GM23338 (cell line): ENCODE results near the gene RELCH. TPM values are rescaled to one million over a fixed set of nuclear protein-coding genes. Genes with fewer than 3 reads are reported as not detected.

Experiments
- ATAC-seq: fragments of 200-7000 bp; cut with Tn5 transposase; 3 replicates; pipeline ENCODE4 v1.9.1; 2020
- DNase-seq: peaks from one replicate; pipeline ENCODE4 v3.0.0-alpha.2; 2015; ENCODE audit warnings: low spot score
- H2AFZ ChIP-seq: fragments of 200-600 bp; sonication (generic); 2 replicates; pipeline ENCODE4 v1.8.0; 2016; ENCODE audit warnings: antibody characterized with exemption, mild to moderate bottlenecking, moderate library complexity
- H3F3A ChIP-seq: fragments of 200-600 bp; sonication (generic); replicated peaks from 2 replicates; pipeline ENCODE4 v1.8.0; 2017; ENCODE audit warnings: antibody characterized with exemption, mixed run types, low read depth
- H3K27ac ChIP-seq: fragments of 200-600 bp; sonication (generic); 2 replicates; pipeline ENCODE4 v1.6.1; 2016; ENCODE audit warnings: low read depth
- H3K27me3 ChIP-seq: fragments of 200-600 bp; sonication (generic); 2 replicates; pipeline ENCODE4 v1.8.0; 2016; ENCODE audit warnings: mild to moderate bottlenecking, mixed run types, moderate library complexity; ENCODE audit not compliant: insufficient read depth
- H3K36me3 ChIP-seq: fragments of 200-600 bp; sonication (generic); 2 replicates; pipeline ENCODE4 v1.8.0; 2016; ENCODE audit warnings: mild to moderate bottlenecking; ENCODE audit not compliant: insufficient read depth
- H3K4me1 ChIP-seq: fragments of 200-600 bp; sonication (generic); 2 replicates; pipeline ENCODE4 v1.8.0; 2016; ENCODE audit warnings: mild to moderate bottlenecking, moderate library complexity; ENCODE audit not compliant: insufficient read depth
- H3K4me2 ChIP-seq: fragments of 200-600 bp; sonication (generic); 2 replicates; pipeline ENCODE4 v1.7.1; 2017; ENCODE audit warnings: mixed run types
- H3K4me3 ChIP-seq: fragments of 200-600 bp; sonication (generic); 2 replicates; pipeline ENCODE4 v1.6.1; 2016; ENCODE audit warnings: mixed run types
- H3K79me2 ChIP-seq: fragments of 200-600 bp; sonication (generic); replicated peaks from 2 replicates; pipeline ENCODE4 v1.8.0; 2017; ENCODE audit warnings: mild to moderate bottlenecking; ENCODE audit not compliant: insufficient read depth
- H3K9me2 ChIP-seq: fragments of 200-600 bp; sonication (generic); 2 replicates; pipeline ENCODE4 v1.8.0; 2017; ENCODE audit not compliant: insufficient read depth
- H4K20me1 ChIP-seq: fragments of 200-600 bp; sonication (generic); replicated peaks from 2 replicates; pipeline ENCODE4 v1.8.0; 2017; ENCODE audit warnings: mild to moderate bottlenecking; ENCODE audit not compliant: insufficient read depth
- H3K27ac Mint-ChIP-seq: 2 replicates; pipeline ENCODE4 v1.8.0; 2020; ENCODE audit warnings: inconsistent platforms, mild to moderate bottlenecking, moderate library complexity, mixed read lengths
- H3K27me3 Mint-ChIP-seq: 3 replicates; pipeline ENCODE4 v1.8.0; 2022; ENCODE audit warnings: low read depth, mild to moderate bottlenecking, moderate library complexity, mixed read lengths, inconsistent platforms; ENCODE audit not compliant: insufficient read depth, poor library complexity
- H3K36me3 Mint-ChIP-seq: 3 replicates; pipeline ENCODE4 v1.8.0; 2021; ENCODE audit warnings: low read depth, mild to moderate bottlenecking, inconsistent platforms, moderate library complexity, mixed read lengths
- H3K4me1 Mint-ChIP-seq: 3 replicates; pipeline ENCODE4 v1.8.0; 2020; ENCODE audit warnings: mild to moderate bottlenecking, inconsistent platforms, mixed read lengths
- H3K4me3 Mint-ChIP-seq: 3 replicates; pipeline ENCODE4 v1.8.0; 2021; ENCODE audit warnings: moderate library complexity, mild to moderate bottlenecking, inconsistent platforms, mixed read lengths
- H3K9me3 Mint-ChIP-seq: 3 replicates; pipeline ENCODE4 v1.8.0; 2020; ENCODE audit warnings: moderate library complexity, mild to moderate bottlenecking, inconsistent platforms, mixed read lengths
- CREB1 ChIP-seq: fragments of 250-450 bp; sonication (Bioruptor Pico); IDR thresholded peaks from 2 replicates; pipeline ENCODE4 v1.5.0; 2020; ENCODE audit warnings: low read depth, mild to moderate bottlenecking, moderate library complexity
- EZH2 ChIP-seq: fragments of 200-600 bp; sonication (generic); IDR thresholded peaks from one replicate; pipeline ENCODE4 v1.8.0; 2017; ENCODE audit warnings: antibody characterized with exemption, mild to moderate bottlenecking, low read depth; ENCODE audit not compliant: unreplicated experiment
- EZH2phosphoT487 ChIP-seq: fragments of 200-600 bp; sonication (generic); IDR thresholded peaks from one replicate; pipeline ENCODE4 v1.8.1; 2018; ENCODE audit warnings: antibody characterized with exemption; ENCODE audit not compliant: unreplicated experiment
- JUNB ChIP-seq: IDR thresholded peaks from one replicate; pipeline ENCODE4 v1.6.1; 2016; ENCODE audit warnings: antibody characterized with exemption; ENCODE audit not compliant: unreplicated experiment
- STAT1 ChIP-seq: IDR thresholded peaks from one replicate; pipeline ENCODE4 v1.6.1; 2016; ENCODE audit warnings: antibody characterized with exemption; ENCODE audit not compliant: unreplicated experiment
- ZNF462 ChIP-seq: fragments of 250-450 bp; sonication (Bioruptor Pico); IDR thresholded peaks from 2 replicates; pipeline ENCODE4 v1.5.0; 2020; ENCODE audit warnings: mild to moderate bottlenecking, moderate library complexity
- polyA plus RNA-seq: library from polyadenylated mRNA; unstranded; fragments of >200 nt; fragmentation: Nextera tagmentation; extraction: Ambion mirVana; gene quantifications from 2 replicates; pipeline ENCODE4 v1.2.1, GENCODE V29; 2016
- total RNA-seq: library from RNA; depleted of rRNA; stranded (reverse); fragments of >200 nt; shearing (Covaris generic); gene quantifications from 2 replicates; pipeline ENCODE4 v1.2.3, GENCODE V29; 2014
- TF ChIP-seq, protein P1 (sequence below), 2 experiments: fragments of 200-600 bp in 1 of 2; sonication (generic) in 1 of 2; conservative IDR thresholded peaks; 2 replicates each; pipeline versions ENCODE4 v1.5.1 to v1.6.1; 2016 to 2017; ENCODE audit warnings: antibody characterized with exemption in 2 of 2, low read depth in 2 of 2, mild to moderate bottlenecking in 2 of 2, moderate library complexity in 1 of 2
- TF ChIP-seq, protein P2 (sequence below): IDR thresholded peaks from one replicate; pipeline ENCODE4 v1.6.1; 2018; ENCODE audit warnings: antibody characterized with exemption; ENCODE audit not compliant: unreplicated experiment

Gene RELCH
- total and polyA plus RNA-seq, 2 experiments from 2014 or later = 8.8 to 56.4 TPM

DNA sequence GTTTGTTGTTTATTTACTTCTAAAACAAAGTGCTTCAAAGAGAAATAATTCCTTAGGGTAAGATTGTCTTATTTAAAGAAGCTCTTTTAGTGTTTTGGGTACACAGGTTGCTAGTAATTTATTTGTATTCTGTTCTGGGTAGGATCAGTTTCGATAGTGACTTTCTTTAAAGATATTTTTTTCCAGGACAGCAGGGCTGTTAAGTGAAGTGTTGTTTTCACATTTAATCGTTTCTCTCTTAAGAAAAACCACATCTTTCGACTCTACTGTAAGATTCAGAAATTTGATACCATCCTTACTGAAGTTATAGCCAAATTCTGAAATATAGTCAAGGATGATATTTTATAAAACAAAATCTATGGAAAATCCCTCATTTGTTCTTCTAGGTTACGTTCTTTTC, 155.8 kb downstream of the RELCH start:
- Mint-ChIP-seq H3K4me3 (no peak overlapping the region), H3K4me1 (peaks cover 71% of the 10 kb centered on the region), H3K27ac (no peak overlapping the region), H3K9me3 (no peaks in the 10 kb centered on the region; the same call in 2 of the 3 replicates), H3K36me3 (no peaks in the 10 kb centered on the region), H3K27me3 (peaks cover 5% of the 10 kb centered on the region)
- TF ChIP-seq, protein P1, sequence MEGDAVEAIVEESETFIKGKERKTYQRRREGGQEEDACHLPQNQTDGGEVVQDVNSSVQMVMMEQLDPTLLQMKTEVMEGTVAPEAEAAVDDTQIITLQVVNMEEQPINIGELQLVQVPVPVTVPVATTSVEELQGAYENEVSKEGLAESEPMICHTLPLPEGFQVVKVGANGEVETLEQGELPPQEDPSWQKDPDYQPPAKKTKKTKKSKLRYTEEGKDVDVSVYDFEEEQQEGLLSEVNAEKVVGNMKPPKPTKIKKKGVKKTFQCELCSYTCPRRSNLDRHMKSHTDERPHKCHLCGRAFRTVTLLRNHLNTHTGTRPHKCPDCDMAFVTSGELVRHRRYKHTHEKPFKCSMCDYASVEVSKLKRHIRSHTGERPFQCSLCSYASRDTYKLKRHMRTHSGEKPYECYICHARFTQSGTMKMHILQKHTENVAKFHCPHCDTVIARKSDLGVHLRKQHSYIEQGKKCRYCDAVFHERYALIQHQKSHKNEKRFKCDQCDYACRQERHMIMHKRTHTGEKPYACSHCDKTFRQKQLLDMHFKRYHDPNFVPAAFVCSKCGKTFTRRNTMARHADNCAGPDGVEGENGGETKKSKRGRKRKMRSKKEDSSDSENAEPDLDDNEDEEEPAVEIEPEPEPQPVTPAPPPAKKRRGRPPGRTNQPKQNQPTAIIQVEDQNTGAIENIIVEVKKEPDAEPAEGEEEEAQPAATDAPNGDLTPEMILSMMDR (conservative IDR thresholded peaks at IDR 0.05; ENCODE audit: low read depth in 2 of 2) = no peak
- TF ChIP-seq EZH2phosphoT487 (no peak), STAT1 (no peak), CREB1 (no peak)
- TF ChIP-seq, protein P2, sequence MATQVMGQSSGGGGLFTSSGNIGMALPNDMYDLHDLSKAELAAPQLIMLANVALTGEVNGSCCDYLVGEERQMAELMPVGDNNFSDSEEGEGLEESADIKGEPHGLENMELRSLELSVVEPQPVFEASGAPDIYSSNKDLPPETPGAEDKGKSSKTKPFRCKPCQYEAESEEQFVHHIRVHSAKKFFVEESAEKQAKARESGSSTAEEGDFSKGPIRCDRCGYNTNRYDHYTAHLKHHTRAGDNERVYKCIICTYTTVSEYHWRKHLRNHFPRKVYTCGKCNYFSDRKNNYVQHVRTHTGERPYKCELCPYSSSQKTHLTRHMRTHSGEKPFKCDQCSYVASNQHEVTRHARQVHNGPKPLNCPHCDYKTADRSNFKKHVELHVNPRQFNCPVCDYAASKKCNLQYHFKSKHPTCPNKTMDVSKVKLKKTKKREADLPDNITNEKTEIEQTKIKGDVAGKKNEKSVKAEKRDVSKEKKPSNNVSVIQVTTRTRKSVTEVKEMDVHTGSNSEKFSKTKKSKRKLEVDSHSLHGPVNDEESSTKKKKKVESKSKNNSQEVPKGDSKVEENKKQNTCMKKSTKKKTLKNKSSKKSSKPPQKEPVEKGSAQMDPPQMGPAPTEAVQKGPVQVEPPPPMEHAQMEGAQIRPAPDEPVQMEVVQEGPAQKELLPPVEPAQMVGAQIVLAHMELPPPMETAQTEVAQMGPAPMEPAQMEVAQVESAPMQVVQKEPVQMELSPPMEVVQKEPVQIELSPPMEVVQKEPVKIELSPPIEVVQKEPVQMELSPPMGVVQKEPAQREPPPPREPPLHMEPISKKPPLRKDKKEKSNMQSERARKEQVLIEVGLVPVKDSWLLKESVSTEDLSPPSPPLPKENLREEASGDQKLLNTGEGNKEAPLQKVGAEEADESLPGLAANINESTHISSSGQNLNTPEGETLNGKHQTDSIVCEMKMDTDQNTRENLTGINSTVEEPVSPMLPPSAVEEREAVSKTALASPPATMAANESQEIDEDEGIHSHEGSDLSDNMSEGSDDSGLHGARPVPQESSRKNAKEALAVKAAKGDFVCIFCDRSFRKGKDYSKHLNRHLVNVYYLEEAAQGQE = no peak
- Histone ChIP-seq H3K36me3 (no peaks in the 10 kb centered on the region), H3F3A (no peaks in the 10 kb centered on the region; the same call in 1 of the 2 replicates), H2AFZ (no peak overlapping the region), H4K20me1 (no peaks in the 10 kb centered on the region), H3K4me3 (no peak overlapping the region), H3K9me2 (no peaks in the 10 kb centered on the region), H3K4me2 (no peak overlapping the region), H3K4me1 (peaks cover 66% of the 10 kb centered on the region), H3K27ac (no peak overlapping the region), H3K27me3 (no peaks in the 10 kb centered on the region), H3K79me2 (peaks cover 7% of the 10 kb centered on the region)
- no peak for ATAC-seq
- no peak for DNase-seq

DNA sequence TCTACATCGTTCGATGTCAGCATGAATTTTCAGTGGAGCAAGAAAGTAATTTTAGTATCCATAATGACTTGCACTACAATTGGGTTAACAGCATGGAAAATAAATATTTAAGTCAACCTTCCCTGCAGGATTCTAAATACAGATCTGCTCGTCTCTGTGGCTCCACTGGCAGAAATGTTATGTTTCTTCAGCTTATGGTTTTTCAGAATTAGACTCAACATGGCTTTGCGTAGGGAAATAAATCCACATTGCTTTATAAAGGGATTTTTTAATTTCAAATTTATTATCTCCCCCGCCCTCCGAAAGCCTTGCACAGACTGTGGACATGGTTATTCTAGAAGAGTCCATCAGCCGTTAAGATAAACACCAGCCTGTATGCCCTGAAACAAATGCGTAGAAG, 156.3 kb downstream of the RELCH start:
- Mint-ChIP-seq H3K4me1 (peaks cover 71% of the 10 kb centered on the region), H3K4me3 (no peak overlapping the region), H3K27ac (no peak overlapping the region), H3K9me3 (no peaks in the 10 kb centered on the region; the same call in 2 of the 3 replicates), H3K27me3 (peaks cover 5% of the 10 kb centered on the region), H3K36me3 (no peaks in the 10 kb centered on the region)
- no peak for ATAC-seq
- Histone ChIP-seq H3K27me3 (no peaks in the 10 kb centered on the region), H3K9me2 (no peaks in the 10 kb centered on the region), H3K4me2 (no peak overlapping the region), H3F3A (no peaks in the 10 kb centered on the region; the same call in 1 of the 2 replicates), H3K36me3 (no peaks in the 10 kb centered on the region), H3K4me3 (no peak overlapping the region), H4K20me1 (no peaks in the 10 kb centered on the region), H3K27ac (no peak overlapping the region), H3K4me1 (peaks cover 62% of the 10 kb centered on the region), H3K79me2 (peaks cover 7% of the 10 kb centered on the region), H2AFZ (no peak overlapping the region)
- no peak for DNase-seq
- TF ChIP-seq ZNF462 (CRISPR knock-in tag) (no peak), JUNB (no peak), EZH2 (no peak)
